ENCODE results near the gene HBS1L.

HBS1L gene

GRCh38 chr6:135075018-135075417, 20.4 kb upstream of the HBS1L start:
- Histone ChIP-seq H3K9me3 (ENCODE audit: control insufficient read depth, insufficient read depth, low read length) (no peaks in the 10 kb centered on the region), H3K4me3 (ENCODE audit: low read length) (no peak overlapping the region), H3K27ac (ENCODE audit: low read length) (no peak overlapping the region), H3K36me3 (ENCODE audit: control insufficient read depth, insufficient read depth, low read length) (no peaks in the 10 kb centered on the region), H3K4me1 (ENCODE audit: control insufficient read depth, insufficient read depth, low read length) (no peaks in the 10 kb centered on the region), H3K27me3 (ENCODE audit: control insufficient read depth, insufficient read depth, low read length) (no peaks in the 10 kb centered on the region)
- no peak for DNase-seq (ENCODE audit: low read depth, low spot score)
- WGBS (ENCODE audit: insufficient coverage, insufficient read length), result no CpG with 5 or more reads among the region's 1 CpG

- Histone ChIP-seq H3K36me3 (ENCODE audit: control insufficient read depth, insufficient read depth, low read length) (no peaks in the 10 kb centered on the region), H3K9me3 (ENCODE audit: control insufficient read depth, insufficient read depth, low read length) (no peaks in the 10 kb centered on the region), H3K27ac (ENCODE audit: low read length) (no peak overlapping the region), H3K4me3 (ENCODE audit: low read length) (no peak overlapping the region), H3K4me1 (ENCODE audit: control insufficient read depth, insufficient read depth, low read length) (no peaks in the 10 kb centered on the region), H3K27me3 (ENCODE audit: control insufficient read depth, insufficient read depth, low read length) (no peaks in the 10 kb centered on the region)
- whole genome bisulfite sequencing (ENCODE audit: insufficient coverage, insufficient read length), result no CpG with 5 or more reads among the region's 2 CpGs
- DNase-seq (ENCODE audit: low read depth, low spot score), result no peak
These were observed 19.3 kb upstream of the HBS1L start for GRCh38 chr6:135073756-135074393.

- Histone ChIP-seq H3K9me3 (ENCODE audit: control insufficient read depth, insufficient read depth, low read length) (no peaks in the 10 kb centered on the region), H3K4me1 (ENCODE audit: control insufficient read depth, insufficient read depth, low read length) (no peaks in the 10 kb centered on the region), H3K36me3 (ENCODE audit: control insufficient read depth, insufficient read depth, low read length) (no peaks in the 10 kb centered on the region), H3K4me3 (ENCODE audit: low read length) (no peak overlapping the region), H3K27ac (ENCODE audit: low read length) (no peak overlapping the region), H3K27me3 (ENCODE audit: control insufficient read depth, insufficient read depth, low read length) (no peaks in the 10 kb centered on the region)
- no CpG with 5 or more reads among the region's 1 CpG for WGBS (ENCODE audit: insufficient coverage, insufficient read length)
- no peak for DNase-seq (ENCODE audit: low read depth, low spot score)
These were observed 18.6 kb upstream of the HBS1L start for GRCh38 chr6:135073217-135073616.

- no CpG with 5 or more reads among the region's 3 CpGs for WGBS (ENCODE audit: insufficient coverage, insufficient read length)
- Histone ChIP-seq H3K36me3 (ENCODE audit: control insufficient read depth, insufficient read depth, low read length) (no peaks in the 10 kb centered on the region), H3K4me3 (ENCODE audit: low read length) (no peak overlapping the region), H3K27ac (ENCODE audit: low read length) (no peak overlapping the region), H3K9me3 (ENCODE audit: control insufficient read depth, insufficient read depth, low read length) (no peaks in the 10 kb centered on the region), H3K4me1 (ENCODE audit: control insufficient read depth, insufficient read depth, low read length) (no peaks in the 10 kb centered on the region), H3K27me3 (ENCODE audit: control insufficient read depth, insufficient read depth, low read length) (no peaks in the 10 kb centered on the region)
- DNase-seq (ENCODE audit: low read depth, low spot score), result no peak
These were observed 18.1 kb upstream of the HBS1L start for GRCh38 chr6:135072753-135073152.

GRCh38 chr6:135071541-135071940, 16.9 kb upstream of the HBS1L start:
- Histone ChIP-seq H3K27ac (ENCODE audit: low read length) (no peak overlapping the region), H3K4me3 (ENCODE audit: low read length) (no peak overlapping the region), H3K4me1 (ENCODE audit: control insufficient read depth, insufficient read depth, low read length) (no peaks in the 10 kb centered on the region; the same call in 1 of the 2 replicates), H3K9me3 (ENCODE audit: control insufficient read depth, insufficient read depth, low read length) (no peaks in the 10 kb centered on the region), H3K27me3 (ENCODE audit: control insufficient read depth, insufficient read depth, low read length) (no peaks in the 10 kb centered on the region), H3K36me3 (ENCODE audit: control insufficient read depth, insufficient read depth, low read length) (no peaks in the 10 kb centered on the region)
- no peak for DNase-seq (ENCODE audit: low read depth, low spot score)

- Histone ChIP-seq H3K27ac (ENCODE audit: low read length) (no peak overlapping the region), H3K36me3 (ENCODE audit: control insufficient read depth, insufficient read depth, low read length) (no peaks in the 10 kb centered on the region), H3K27me3 (ENCODE audit: control insufficient read depth, insufficient read depth, low read length) (no peaks in the 10 kb centered on the region), H3K9me3 (ENCODE audit: control insufficient read depth, insufficient read depth, low read length) (no peaks in the 10 kb centered on the region), H3K4me1 (ENCODE audit: control insufficient read depth, insufficient read depth, low read length) (no peaks in the 10 kb centered on the region; the same call in 1 of the 2 replicates), H3K4me3 (ENCODE audit: low read length) (no peak overlapping the region)
- DNase-seq (ENCODE audit: low read depth, low spot score), result no peak
- WGBS (ENCODE audit: insufficient coverage, insufficient read length), result no CpG with 5 or more reads among the region's 2 CpGs
These were observed 13.3 kb upstream of the HBS1L start for GRCh38 chr6:135067911-135068310.

- H3K27ac ChIP-seq (ENCODE audit: low read length), result no peak overlapping the region
- H3K27me3 ChIP-seq (ENCODE audit: control insufficient read depth, insufficient read depth, low read length), result no peaks in the 10 kb centered on the region
- no peaks in the 10 kb centered on the region for H3K9me3 ChIP-seq (ENCODE audit: control insufficient read depth, insufficient read depth, low read length)
- H3K4me3 ChIP-seq (ENCODE audit: low read length), result no peak overlapping the region
- no peaks in the 10 kb centered on the region for H3K36me3 ChIP-seq (ENCODE audit: control insufficient read depth, insufficient read depth, low read length)
- DNase-seq (ENCODE audit: low read depth, low spot score), result no peak
- no peaks in the 10 kb centered on the region; the same call in 1 of the 2 replicates for H3K4me1 ChIP-seq (ENCODE audit: control insufficient read depth, insufficient read depth, low read length)
- WGBS (ENCODE audit: insufficient coverage, insufficient read length), result no CpG with 5 or more reads among the region's 3 CpGs
These were observed 12.2 kb upstream of the HBS1L start for GRCh38 chr6:135066806-135067205.

- no peaks in the 10 kb centered on the region; the same call in 1 of the 2 replicates for H3K4me1 ChIP-seq (ENCODE audit: control insufficient read depth, insufficient read depth, low read length)
- no peak for DNase-seq (ENCODE audit: low read depth, low spot score)
- no peak overlapping the region for H3K27ac ChIP-seq (ENCODE audit: low read length)
- no peaks in the 10 kb centered on the region for H3K9me3 ChIP-seq (ENCODE audit: control insufficient read depth, insufficient read depth, low read length)
- no CpG with 5 or more reads among the region's 2 CpGs for WGBS (ENCODE audit: insufficient coverage, insufficient read length)
- H3K27me3 ChIP-seq (ENCODE audit: control insufficient read depth, insufficient read depth, low read length), result no peaks in the 10 kb centered on the region
- H3K4me3 ChIP-seq (ENCODE audit: low read length), result no peak overlapping the region
- no peaks in the 10 kb centered on the region for H3K36me3 ChIP-seq (ENCODE audit: control insufficient read depth, insufficient read depth, low read length)
These were observed 11.8 kb upstream of the HBS1L start for GRCh38 chr6:135066397-135066796.

- WGBS (ENCODE audit: insufficient coverage, insufficient read length), result no CpG with 5 or more reads among the region's 1 CpG
- Histone ChIP-seq H3K27ac (ENCODE audit: low read length) (no peak overlapping the region), H3K27me3 (ENCODE audit: control insufficient read depth, insufficient read depth, low read length) (no peaks in the 10 kb centered on the region), H3K4me1 (ENCODE audit: control insufficient read depth, insufficient read depth, low read length) (no peaks in the 10 kb centered on the region; the same call in 1 of the 2 replicates), H3K36me3 (ENCODE audit: control insufficient read depth, insufficient read depth, low read length) (no peaks in the 10 kb centered on the region), H3K4me3 (ENCODE audit: low read length) (no peak overlapping the region), H3K9me3 (ENCODE audit: control insufficient read depth, insufficient read depth, low read length) (no peaks in the 10 kb centered on the region)
- no peak for DNase-seq (ENCODE audit: low read depth, low spot score)
These were observed 10.0 kb upstream of the HBS1L start for GRCh38 chr6:135064586-135064985.

- Histone ChIP-seq H3K9me3 (ENCODE audit: control insufficient read depth, insufficient read depth, low read length) (no peaks in the 10 kb centered on the region), H3K27ac (ENCODE audit: low read length) (no peak overlapping the region), H3K4me1 (ENCODE audit: control insufficient read depth, insufficient read depth, low read length) (no peaks in the 10 kb centered on the region; the same call in 1 of the 2 replicates), H3K36me3 (ENCODE audit: control insufficient read depth, insufficient read depth, low read length) (no peaks in the 10 kb centered on the region), H3K27me3 (ENCODE audit: control insufficient read depth, insufficient read depth, low read length) (no peaks in the 10 kb centered on the region), H3K4me3 (ENCODE audit: low read length) (no peak overlapping the region)
- DNase-seq (ENCODE audit: low read depth, low spot score), result no peak
- no CpG with 5 or more reads among the region's 3 CpGs for WGBS (ENCODE audit: insufficient coverage, insufficient read length)
These were observed 9.3 kb upstream of the HBS1L start for GRCh38 chr6:135063926-135064325.

GRCh38 chr6:135062735-135063134, 8.1 kb upstream of the HBS1L start:
- no peak for DNase-seq (ENCODE audit: low read depth, low spot score)
- no CpG with 5 or more reads among the region's 7 CpGs for WGBS (ENCODE audit: insufficient coverage, insufficient read length)
- Histone ChIP-seq H3K4me1 (ENCODE audit: control insufficient read depth, insufficient read depth, low read length) (no peaks in the 10 kb centered on the region; the same call in 1 of the 2 replicates), H3K4me3 (ENCODE audit: low read length) (no peak overlapping the region), H3K36me3 (ENCODE audit: control insufficient read depth, insufficient read depth, low read length) (no peaks in the 10 kb centered on the region), H3K9me3 (ENCODE audit: control insufficient read depth, insufficient read depth, low read length) (no peaks in the 10 kb centered on the region), H3K27ac (ENCODE audit: low read length) (no peak overlapping the region), H3K27me3 (ENCODE audit: control insufficient read depth, insufficient read depth, low read length) (no peaks in the 10 kb centered on the region)

All from iPS DF 6.9 (cell line).